Thymus (tissue), 11 donors: ENCODE results near the gene HS2ST1. TPM values are rescaled to one million over a fixed set of nuclear protein-coding genes. Genes with fewer than 3 reads are reported as not detected.

Experiments
- DNase-seq, 9 donors: peaks; one replicate each; pipeline ENCODE4 v3.0.0-alpha.2; 2013; ENCODE audit warnings: low spot score in 9 of 9, low read depth in 6 of 9, missing footprints in 1 of 9
- H3K27ac ChIP-seq, 2 donors: one replicate each; pipeline ENCODE4 v1.5.1; 2013; ENCODE audit warnings: control low read depth in 1 of 2, low read depth in 1 of 2, low read length in 1 of 2, mild to moderate bottlenecking in 1 of 2, moderate library complexity in 1 of 2
- H3K27me3 ChIP-seq, 2 donors: one replicate each; pipeline ENCODE4 v1.5.1; 2013; ENCODE audit warnings: low read length in 1 of 2; ENCODE audit not compliant: control insufficient read depth in 2 of 2, insufficient read depth in 1 of 2
- H3K36me3 ChIP-seq, 2 donors: one replicate each; pipeline ENCODE4 v1.5.1; 2013; ENCODE audit warnings: low read length in 1 of 2, mild to moderate bottlenecking in 1 of 2, moderate library complexity in 1 of 2; ENCODE audit not compliant: control insufficient read depth in 2 of 2, insufficient read depth in 2 of 2
- H3K4me1 ChIP-seq, 2 donors: one replicate each; pipeline ENCODE4 v1.5.1; 2013; ENCODE audit warnings: low read length in 2 of 2; ENCODE audit not compliant: control insufficient read depth in 2 of 2, insufficient read depth in 2 of 2
- H3K4me3 ChIP-seq, 2 donors: one replicate each; pipeline ENCODE4 v1.5.1; 2013; ENCODE audit warnings: low read length in 2 of 2, control low read depth in 1 of 2, mild to moderate bottlenecking in 1 of 2
- H3K9me3 ChIP-seq, 2 donors: one replicate each; pipeline ENCODE4 v1.5.1; 2013; ENCODE audit warnings: low read length in 1 of 2, mild to moderate bottlenecking in 1 of 2; ENCODE audit not compliant: control insufficient read depth in 2 of 2, insufficient read depth in 1 of 2
- WGBS: extraction: QIAGEN DNeasy Blood & Tissue Kit; methylation state at CpG from one replicate; pipeline ENCODE4 v1.1.7; 2013; 5-methylcytosine and 5-hydroxymethylcytosine counted together
- polyA plus RNA-seq: library from polyadenylated mRNA; stranded (reverse); fragments of 200-250 nt; gene quantifications from one replicate; pipeline ENCODE4 v1.2.3, GENCODE V29; 2013
- total RNA-seq: library from RNA; stranded (reverse); fragments of 120-200 nt; gene quantifications from one replicate; pipeline ENCODE4 v1.2.4, GENCODE V29; 2013
- donor health status: healthy.

The HS2ST1 gene
- total and polyA plus RNA-seq, 2 donors: 9.7 to 11.5 TPM

- no peak for DNase-seq
- Histone ChIP-seq H3K9me3 (no peaks in the 10 kb centered on the region), H3K27me3 (no peaks in the 10 kb centered on the region), H3K4me1 (no peaks in the 10 kb centered on the region), H3K36me3 (no peaks in the 10 kb centered on the region), H3K4me3 (no peak overlapping the region), H3K27ac (no peak overlapping the region)
- 63% methylated on average over 2 of the region's 2 CpGs for WGBS
Observed at GRCh38 chr1:87091425-87091824, 177.0 kb downstream of the HS2ST1 start.

GRCh38 chr1:87092846-87093245, 178.4 kb downstream of the HS2ST1 start:
- no peak for DNase-seq
- 98% methylated on average over 3 of the region's 3 CpGs for WGBS
- no peaks in the 10 kb centered on the region for H3K36me3 ChIP-seq

GRCh38 chr1:87093286-87093685, 178.9 kb downstream of the HS2ST1 start:
- Histone ChIP-seq H3K4me1 (no peaks in the 10 kb centered on the region), H3K27me3 (no peaks in the 10 kb centered on the region), H3K4me3 (no peak overlapping the region), H3K9me3 (no peaks in the 10 kb centered on the region), H3K36me3 (no peaks in the 10 kb centered on the region), H3K27ac (no peak overlapping the region)
- DNase-seq: no peak
- 98% methylated on average over 4 of the region's 4 CpGs for WGBS

More at GRCh38 chr1:87092846-87093245, 178.4 kb downstream of the HS2ST1 start:
- Histone ChIP-seq H3K27me3 (no peaks in the 10 kb centered on the region), H3K4me3 (no peak overlapping the region), H3K4me1 (no peaks in the 10 kb centered on the region), H3K27ac (no peak overlapping the region), H3K9me3 (no peaks in the 10 kb centered on the region)

GRCh38 chr1:87094238-87094637, 179.8 kb downstream of the HS2ST1 start:
- WGBS: 97% methylated on average over 2 of the region's 2 CpGs
- no peak for DNase-seq
- H3K27ac ChIP-seq: no peak overlapping the region

GRCh38 chr1:87100271-87100670, 185.8 kb downstream of the HS2ST1 start:
- no peaks in the 10 kb centered on the region for H3K27me3 ChIP-seq
- no peak overlapping the region for H3K27ac ChIP-seq
- H3K4me3 ChIP-seq: no peak overlapping the region
- no peak for DNase-seq
- WGBS: 100% methylated on average over 1 of the region's 1 CpG
- H3K36me3 ChIP-seq: peaks cover 5 to 8% of the 10 kb centered on the region in 2 donors
- H3K4me1 ChIP-seq: no peaks in the 10 kb centered on the region
- H3K9me3 ChIP-seq: peaks cover 0 to 12% of the 10 kb centered on the region in 2 donors

More at GRCh38 chr1:87094238-87094637, 179.8 kb downstream of the HS2ST1 start:
- Histone ChIP-seq H3K4me1 (no peaks in the 10 kb centered on the region), H3K4me3 (no peak overlapping the region), H3K27me3 (no peaks in the 10 kb centered on the region), H3K9me3 (no peaks in the 10 kb centered on the region), H3K36me3 (peaks cover 0 to 5% of the 10 kb centered on the region in 2 donors)

- no peaks in the 10 kb centered on the region for H3K27me3 ChIP-seq
Observed at GRCh38 chr1:87103074-87103473, 188.6 kb downstream of the HS2ST1 start.

GRCh38 chr1:87104140-87104539, 189.7 kb downstream of the HS2ST1 start:
- no peak for DNase-seq

More at GRCh38 chr1:87103074-87103473, 188.6 kb downstream of the HS2ST1 start:
- H3K36me3 ChIP-seq: peaks cover 5 to 8% of the 10 kb centered on the region in 2 donors
- no peak overlapping the region for H3K4me3 ChIP-seq
- H3K9me3 ChIP-seq: peaks cover 0 to 12% of the 10 kb centered on the region in 2 donors
- H3K27ac ChIP-seq: no peak overlapping the region
- no peaks in the 10 kb centered on the region for H3K4me1 ChIP-seq
- DNase-seq: no peak

GRCh38 chr1:87104945-87105344, 190.5 kb downstream of the HS2ST1 start:
- H3K4me3 ChIP-seq: no peak overlapping the region
- H3K4me1 ChIP-seq: no peaks in the 10 kb centered on the region
- H3K27me3 ChIP-seq: no peaks in the 10 kb centered on the region
- H3K27ac ChIP-seq: no peak overlapping the region
- peaks cover 3 to 5% of the 10 kb centered on the region in 2 donors for H3K36me3 ChIP-seq
- H3K9me3 ChIP-seq: peaks cover 0 to 9% of the 10 kb centered on the region in 2 donors
- no peak for DNase-seq

More at GRCh38 chr1:87104140-87104539, 189.7 kb downstream of the HS2ST1 start:
- Histone ChIP-seq H3K9me3 (peaks cover 0 to 12% of the 10 kb centered on the region in 2 donors), H3K4me1 (no peaks in the 10 kb centered on the region), H3K27ac (no peak overlapping the region), H3K4me3 (no peak overlapping the region), H3K36me3 (peaks cover 4 to 5% of the 10 kb centered on the region in 2 donors), H3K27me3 (no peaks in the 10 kb centered on the region)
- WGBS: 99% methylated on average over 1 of the region's 1 CpG

GRCh38 chr1:87106144-87106543, 191.7 kb downstream of the HS2ST1 start:
- Histone ChIP-seq H3K27ac (no peak overlapping the region), H3K36me3 (no peaks in the 10 kb centered on the region), H3K4me3 (no peak overlapping the region), H3K4me1 (no peaks in the 10 kb centered on the region), H3K9me3 (no peaks in the 10 kb centered on the region), H3K27me3 (no peaks in the 10 kb centered on the region)
- DNase-seq: no peak

- DNase-seq: no peak
- no peak overlapping the region for H3K27ac ChIP-seq
- no peak overlapping the region for H3K4me3 ChIP-seq
- H3K36me3 ChIP-seq: no peaks in the 10 kb centered on the region
- H3K27me3 ChIP-seq: no peaks in the 10 kb centered on the region
- H3K4me1 ChIP-seq: no peaks in the 10 kb centered on the region
- 99% methylated on average over 2 of the region's 2 CpGs for WGBS
- H3K9me3 ChIP-seq: no peaks in the 10 kb centered on the region
Observed at GRCh38 chr1:87106867-87107266, 192.4 kb downstream of the HS2ST1 start.
